GM18517 (cell line): Measurements from ENCODE around the gene FANCC.

Experiments used
- ATAC-seq: cut with Tn5 transposase; IDR thresholded peaks from one replicate; pipeline ENCODE4 v1.9.1; 2021; ENCODE audit warnings: mild to moderate bottlenecking, moderate library complexity; ENCODE audit not compliant: unreplicated experiment

FANCC gene

DNA sequence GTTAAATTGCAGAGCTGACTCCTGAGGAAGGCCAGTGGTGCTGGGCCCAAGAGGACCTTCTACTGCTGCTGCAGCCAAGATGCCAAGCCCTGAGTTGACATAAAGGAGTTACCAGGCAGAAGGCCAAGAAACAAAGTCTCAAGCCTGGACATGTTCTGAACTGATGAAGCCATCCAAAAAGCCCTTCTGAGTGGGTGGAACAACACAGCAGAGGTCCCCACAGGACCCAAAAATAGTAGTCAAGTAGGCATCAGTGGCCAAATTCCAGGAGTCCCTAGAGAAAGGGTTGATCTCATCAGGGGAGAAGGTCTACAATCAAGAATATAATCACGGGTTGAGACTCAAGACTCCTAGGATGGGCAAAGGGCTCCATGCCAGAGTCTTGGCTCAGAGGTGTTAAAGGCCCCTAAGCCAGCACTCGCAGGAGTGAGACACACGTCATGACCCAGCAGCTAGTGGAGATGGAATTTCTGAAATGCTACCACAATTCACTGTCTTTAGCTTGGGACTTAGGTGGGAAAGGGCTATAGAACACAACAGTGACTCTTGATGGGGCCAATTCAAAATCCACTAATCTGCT, 119.7 kb downstream of the FANCC start:
- ATAC-seq: no peak

DNA sequence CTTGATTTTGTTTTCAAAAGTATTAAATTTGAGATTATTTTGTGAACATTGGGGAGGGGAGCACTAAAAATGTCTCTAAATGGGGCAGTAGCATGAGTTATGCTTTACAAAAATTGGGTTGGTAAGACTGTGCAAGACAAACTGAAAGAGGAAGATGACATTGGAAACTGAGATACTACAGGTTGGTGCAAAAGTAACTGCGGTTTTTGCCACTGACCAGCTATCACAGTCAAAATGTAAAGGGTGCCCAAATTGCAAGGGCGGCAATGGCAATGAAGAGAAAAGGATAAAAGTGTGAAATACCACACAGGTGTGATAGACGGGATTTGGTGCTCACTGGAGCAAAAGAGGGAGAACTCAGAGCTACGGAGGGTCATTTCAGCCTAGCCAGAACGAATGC, 124.0 kb downstream of the FANCC start:
- ATAC-seq: no peak

GRCh38 chr9:95193067-95193466, 124.4 kb downstream of the FANCC start:
- no peak for ATAC-seq

- no peak for ATAC-seq
Observed at GRCh38 chr9:95192631-95193030, 124.9 kb downstream of the FANCC start.

GRCh38 chr9:95190413-95190812, 127.1 kb downstream of the FANCC start:
- ATAC-seq: no peak

DNA sequence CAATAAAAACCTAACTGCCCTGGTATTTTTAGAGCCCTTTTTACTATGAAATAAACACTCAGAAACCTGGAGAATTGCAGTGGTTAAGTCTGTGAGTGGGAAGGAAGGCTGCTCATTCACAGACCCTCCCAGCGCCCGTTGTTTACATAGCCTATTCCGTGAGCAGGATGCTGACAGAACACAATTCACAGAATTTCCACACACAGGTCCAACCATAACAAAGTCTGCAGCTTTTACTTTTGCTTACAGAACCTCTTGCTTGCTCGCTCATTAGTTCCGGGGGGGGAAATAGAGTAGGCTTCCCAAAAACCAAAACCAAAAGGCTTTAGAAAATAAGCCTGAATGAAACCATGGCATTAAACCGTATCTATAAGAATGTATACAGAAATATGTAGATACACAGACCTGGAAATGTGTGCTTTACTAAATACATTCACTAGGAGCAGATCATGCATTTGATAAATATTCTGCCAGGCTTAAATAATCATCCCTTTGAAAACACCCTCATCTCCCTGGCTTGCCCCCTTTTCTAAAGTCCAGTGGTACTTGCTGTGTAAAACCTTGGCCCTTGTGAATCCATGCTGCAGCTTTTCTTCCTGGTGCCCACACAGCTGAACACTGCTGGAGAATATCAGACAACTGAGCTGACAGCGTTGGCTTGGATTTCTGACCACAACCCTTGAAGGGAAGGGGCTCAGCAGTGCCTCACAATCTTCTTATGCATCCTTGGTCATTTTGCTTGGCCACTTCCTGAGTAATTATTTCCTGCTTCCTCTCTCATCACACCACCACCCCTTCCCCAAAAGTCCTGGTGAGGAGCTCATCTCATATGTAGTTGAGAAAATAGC, 128.0 kb downstream of the FANCC start:
- ATAC-seq: no peak

DNA sequence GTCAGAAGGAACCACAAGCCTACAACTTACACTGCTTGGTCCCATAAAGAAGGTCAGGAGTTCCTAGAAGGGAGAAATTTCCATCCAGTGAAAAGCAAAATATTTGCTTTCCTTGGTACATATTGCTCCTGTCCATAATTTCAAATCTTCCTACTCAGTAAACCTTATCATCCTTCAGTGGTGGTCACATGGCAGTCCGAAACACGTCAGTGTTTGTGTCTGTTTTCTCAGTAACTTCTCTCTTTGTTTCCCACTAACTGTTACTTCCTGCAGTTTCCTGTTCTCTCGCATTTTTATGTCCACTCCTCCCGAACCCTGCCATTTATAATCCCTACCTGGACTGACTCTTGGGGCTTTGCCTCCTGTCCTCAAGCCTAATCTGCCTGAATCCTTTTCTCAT, 129.1 kb downstream of the FANCC start:
- ATAC-seq: no peak

DNA sequence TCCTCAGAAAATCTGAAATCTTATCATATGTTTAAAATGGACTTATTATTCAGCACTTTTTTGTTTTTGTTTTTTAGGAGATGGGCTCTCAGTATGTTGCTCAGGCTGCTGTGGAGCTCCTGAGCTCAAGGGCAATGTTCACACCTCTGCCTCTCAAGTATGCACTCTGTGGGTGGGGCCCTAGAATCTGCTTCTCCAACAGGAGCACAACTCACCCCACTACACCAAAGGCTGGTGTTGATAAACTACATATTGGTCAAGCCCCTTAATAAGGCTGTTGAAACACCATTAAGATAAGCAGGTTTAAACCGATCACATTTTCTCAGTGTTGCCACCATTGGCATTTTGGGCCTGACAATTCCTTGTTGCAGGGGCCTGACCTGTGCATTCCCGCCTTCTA, 131.6 kb downstream of the FANCC start:
- no peak for ATAC-seq

DNA sequence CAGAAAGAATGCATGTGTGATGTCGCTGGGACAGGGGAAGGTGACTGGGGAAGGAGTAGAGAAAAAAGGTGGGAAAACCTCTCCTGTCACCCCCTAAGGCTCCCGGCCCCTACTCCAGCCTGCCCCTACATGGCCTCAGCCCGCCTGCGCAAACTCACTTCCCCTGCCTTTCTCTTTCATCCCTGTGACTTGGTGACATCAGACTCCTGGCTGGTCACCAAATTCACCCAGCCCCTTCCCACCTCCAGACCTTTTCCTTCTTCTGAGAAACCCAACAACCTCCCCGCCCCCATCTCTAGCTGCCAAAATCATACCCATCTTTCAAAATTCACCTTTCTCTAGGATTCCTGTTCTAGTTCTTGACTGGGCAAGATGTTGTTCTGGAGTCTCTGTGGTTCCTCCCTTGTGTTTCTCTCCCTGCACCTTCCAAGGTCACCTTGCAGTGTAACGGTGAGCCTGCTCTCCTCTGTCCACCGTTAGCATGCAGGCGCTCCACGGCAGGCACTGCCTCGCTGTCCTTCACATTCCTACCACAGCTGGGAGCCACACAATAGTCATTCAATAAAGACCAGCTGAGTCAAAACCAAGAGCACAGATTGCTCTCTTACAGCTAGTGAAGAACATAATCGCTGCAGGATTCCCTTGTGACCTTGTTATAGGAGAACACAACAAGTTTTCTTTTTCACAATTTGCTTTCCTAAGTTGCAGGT, 134.5 kb downstream of the FANCC start:
- ATAC-seq: no peak

- no peak for ATAC-seq
Observed at GRCh38 chr9:95181835-95182234, 135.7 kb downstream of the FANCC start.

- no peak for ATAC-seq
Observed at GRCh38 chr9:95181226-95181818, 136.2 kb downstream of the FANCC start.

DNA sequence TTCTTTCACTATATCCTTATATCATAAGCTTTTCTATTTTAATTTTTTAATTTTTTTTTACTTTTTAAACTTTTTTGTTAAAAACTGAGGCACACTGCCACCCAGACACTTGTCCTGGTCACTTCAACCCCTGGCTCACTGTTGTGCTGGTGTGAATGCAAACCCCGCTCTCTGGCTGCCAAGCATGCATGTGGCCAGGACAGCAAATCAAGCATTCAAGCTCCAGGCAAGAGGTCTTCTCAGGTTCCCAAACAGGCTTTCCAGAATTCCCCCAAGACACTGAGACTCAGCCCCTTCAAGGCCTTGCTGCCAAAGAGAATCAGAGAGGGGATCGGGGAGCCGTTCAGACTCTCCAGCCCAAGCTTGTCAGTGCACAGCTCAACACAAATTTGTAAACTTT, 139.9 kb downstream of the FANCC start:
- ATAC-seq: no peak

DNA sequence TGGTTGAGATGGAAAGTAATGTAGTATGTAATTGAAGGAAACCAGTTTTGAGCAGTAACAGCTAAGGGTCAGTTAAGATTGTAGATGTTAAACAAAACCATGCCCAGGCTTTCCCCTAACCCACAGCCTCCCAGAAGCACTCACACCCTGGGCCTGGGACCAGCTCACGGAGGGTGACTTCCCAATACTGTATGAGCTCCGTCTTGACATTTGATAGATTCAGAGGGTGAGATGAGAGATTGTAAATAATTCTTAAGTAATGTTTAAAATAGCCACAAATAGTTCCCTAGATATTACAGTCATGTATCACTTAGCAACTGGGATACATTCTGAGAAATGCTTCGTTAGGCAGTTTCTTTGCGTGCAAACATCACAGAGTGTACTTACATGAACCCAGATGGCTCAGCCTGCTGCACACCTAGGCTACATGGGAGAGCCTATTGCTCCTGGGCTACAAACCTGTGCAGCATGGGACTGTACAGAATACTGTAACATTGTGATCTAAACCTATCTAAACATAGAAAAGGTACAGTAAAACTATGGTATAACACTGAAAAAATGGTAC, 140.7 kb downstream of the FANCC start:
- no peak for ATAC-seq

DNA sequence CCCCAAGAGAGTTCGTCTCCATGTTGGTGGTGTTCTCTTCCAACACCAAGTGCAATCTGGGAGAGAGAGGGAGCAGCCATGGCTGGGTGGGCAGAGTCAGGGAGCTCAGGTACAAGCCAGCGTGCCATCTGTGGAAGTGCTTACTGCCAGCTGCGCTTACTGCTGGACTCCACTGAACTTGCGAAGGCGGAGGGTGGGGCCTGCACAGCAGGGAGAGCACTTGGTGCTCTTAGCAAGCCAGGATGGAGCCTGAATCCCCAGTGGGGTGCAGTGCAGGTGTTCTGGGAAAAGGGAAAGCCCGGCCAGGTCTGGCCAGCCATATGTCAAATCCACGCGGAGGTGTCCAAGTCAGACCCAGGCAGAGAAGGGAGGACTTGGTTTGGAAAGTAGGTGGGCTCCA, 142.0 kb downstream of the FANCC start:
- no peak for ATAC-seq

DNA sequence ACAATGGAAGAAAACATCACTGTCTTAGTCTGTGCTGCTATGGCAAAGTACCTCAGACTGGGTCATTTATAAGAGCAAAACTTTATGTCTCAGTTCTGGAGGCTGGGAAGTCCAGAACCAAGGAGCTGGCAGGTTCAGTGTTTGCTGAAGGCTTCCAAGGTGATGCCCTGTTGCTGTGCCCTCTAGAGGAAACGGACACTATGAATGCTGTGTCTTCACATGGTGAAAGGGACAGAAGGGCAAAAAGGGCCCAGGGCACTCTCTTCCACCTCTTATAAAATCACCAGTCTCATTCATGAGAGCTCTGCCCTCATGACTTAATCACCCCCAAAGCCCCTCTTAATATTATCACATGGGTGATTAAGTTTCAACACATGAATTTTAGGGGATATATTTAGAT, 143.5 kb downstream of the FANCC start:
- ATAC-seq: no peak

GRCh38 chr9:95171596-95171995, 145.9 kb downstream of the FANCC start:
- no peak for ATAC-seq

GRCh38 chr9:95171001-95171400, 146.5 kb downstream of the FANCC start:
- ATAC-seq: peak; percentile 56

DNA sequence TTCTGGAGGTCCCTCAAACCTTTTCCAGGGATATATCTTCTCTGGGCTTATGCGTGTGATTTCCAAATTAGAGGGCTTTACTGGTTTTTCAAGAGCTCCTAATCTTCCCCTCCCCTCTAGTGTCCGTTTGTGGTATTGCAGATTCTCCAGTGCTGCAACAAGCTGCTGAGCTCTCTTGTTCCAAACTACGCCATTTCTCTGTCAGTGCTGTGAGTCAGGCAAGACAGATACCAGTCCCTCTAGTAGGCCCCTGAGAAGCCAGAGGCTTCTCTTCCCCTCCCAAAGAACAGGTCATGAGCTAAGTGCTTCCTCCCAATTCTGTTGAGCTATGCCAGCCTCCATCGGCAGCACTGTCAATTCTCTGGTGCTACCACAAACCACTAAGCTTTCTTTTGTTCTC, 149.5 kb downstream of the FANCC start:
- ATAC-seq: no peak

DNA sequence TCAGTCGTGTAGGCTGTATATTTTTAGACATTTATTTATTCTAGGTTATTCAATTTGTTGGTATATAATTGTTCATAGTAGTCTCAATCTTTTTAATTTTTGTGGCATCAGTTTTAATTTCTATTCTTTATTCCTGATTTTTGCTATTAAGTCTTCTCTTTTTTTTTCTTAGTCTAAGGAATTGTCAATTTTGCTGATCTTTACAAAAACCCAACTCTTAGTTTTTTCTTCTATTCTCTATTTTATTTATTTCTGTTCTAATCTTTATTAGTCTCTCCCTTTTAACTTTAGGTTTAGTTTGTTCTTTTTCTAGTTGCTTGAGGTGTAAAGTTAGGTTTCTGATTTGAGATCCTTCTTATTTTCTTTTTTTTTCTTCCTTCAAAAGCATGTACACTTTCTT, 152.5 kb downstream of the FANCC start:
- no peak for ATAC-seq

GRCh38 chr9:95157481-95158151, 159.9 kb downstream of the FANCC start:
- peak; percentile 95 for ATAC-seq

DNA sequence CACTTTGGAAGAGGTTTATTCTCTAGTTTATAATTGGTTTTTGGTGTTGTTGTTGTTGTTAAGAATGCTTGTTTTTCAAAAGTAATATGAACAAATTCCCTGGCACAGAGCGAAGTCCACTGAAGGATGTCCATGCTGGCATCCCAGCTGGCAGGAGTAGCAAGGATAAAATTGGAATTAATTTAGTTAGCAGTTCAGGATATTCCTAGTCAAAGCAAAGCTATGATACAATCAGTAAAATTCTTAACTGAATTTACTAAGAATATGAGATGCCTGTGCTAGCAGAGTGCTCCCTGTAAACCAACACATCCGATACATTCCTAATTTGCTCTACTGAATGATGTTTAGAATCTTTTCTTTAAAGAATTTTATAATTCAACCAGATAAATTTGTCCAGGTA, 161.4 kb downstream of the FANCC start:
- ATAC-seq: no peak
